GM12878 (cell line): ENCODE data around the gene SEZ6L2. TPM values are rescaled to one million over a fixed set of nuclear protein-coding genes. Genes with fewer than 3 reads are reported as not detected.

Experiments
- ATAC-seq: fragments of 200-7000 bp; cut with Tn5 transposase; 3 replicates; pipeline ENCODE4 v1.9.1; 2020; ENCODE audit warnings: mild to moderate bottlenecking, moderate library complexity
- BruUV-seq: library from RNA; stranded (reverse); fragments of 400-500 nt; replicated peaks from 2 replicates; lab custom pipeline; 2021; lab: Mats Ljungman, UMichigan
- CTCF ChIA-PET: fragments of 300-600 bp; sonication (Branson Sonifier 250); formaldehyde crosslinking; extraction: SDS; loops from one replicate; lab custom pipeline; 2021; ENCODE audit warnings: inconsistent platforms; lab: Yijun Ruan, JAX
- POLR2A ChIA-PET: fragments of 350-600 bp; formaldehyde crosslinking; extraction: SDS; loops from one replicate; lab custom pipeline; 2021; ENCODE audit warnings: inconsistent platforms; lab: Charles Lee
- RAD21 ChIA-PET: fragments of 300-600 bp; sonication (Branson Sonifier 250); formaldehyde crosslinking; loops from one replicate; lab custom pipeline; 2023; ENCODE audit warnings: antibody characterized with exemption; ENCODE audit not compliant: unreplicated experiment; lab: Charles Lee
- SMC1A ChIA-PET: fragments of 300-600 bp; sonication (Branson Sonifier 250); formaldehyde crosslinking; loops from one replicate; lab custom pipeline; 2023; ENCODE audit not compliant: unreplicated experiment, uncharacterized antibody; lab: Charles Lee
- DNase-seq: peaks from one replicate; pipeline ENCODE4 v3.0.0-alpha.2; 2011; ENCODE audit warnings: low read depth, low spot score
- FAIRE-seq: peaks from 3 replicates; lab custom pipeline; 2011; peaks lifted over from hg19 to GRCh38; lab: Jason Lieb, UNC
- H2AFZ ChIP-seq: 2 replicates; pipeline ENCODE4 v1.6.0; 2011; ENCODE audit warnings: low read depth, low read length, control low read depth; ENCODE audit not compliant: control insufficient read depth
- H3K27ac ChIP-seq: 2 replicates; pipeline ENCODE4 v1.5.1; 2011; ENCODE audit warnings: control low read depth; ENCODE audit not compliant: control insufficient read depth, insufficient read depth
- H3K27me3 ChIP-seq, 2 experiments: replicated peaks in 1 of 2; 2 replicates each; pipeline versions ENCODE4 v1.6.0 to v1.6.1; 2011; ENCODE audit warnings: low read length in 1 of 2; ENCODE audit not compliant: control insufficient read depth in 2 of 2, insufficient read depth in 2 of 2
- H3K36me3 ChIP-seq, 2 experiments: 2 replicates each; pipeline ENCODE4 v1.5.1; 2011; ENCODE audit warnings: low read length in 1 of 2; ENCODE audit not compliant: control insufficient read depth in 2 of 2, insufficient read depth in 2 of 2
- H3K4me1 ChIP-seq: 2 replicates; pipeline ENCODE4 v1.6.1; 2011; ENCODE audit warnings: mild to moderate bottlenecking, low read length, moderate library complexity, mixed read lengths; ENCODE audit not compliant: control insufficient read depth, insufficient read depth
- H3K4me2 ChIP-seq: 2 replicates; pipeline ENCODE4 v1.6.0; 2011; ENCODE audit warnings: control low read depth; ENCODE audit not compliant: control insufficient read depth, insufficient read depth
- H3K4me3 ChIP-seq: fragments of 200-600 bp; sonication (generic); 2 replicates; pipeline ENCODE4 v1.5.1; 2016
- H3K79me2 ChIP-seq: 2 replicates; pipeline ENCODE4 v1.6.0; 2011; ENCODE audit warnings: low read length; ENCODE audit not compliant: control insufficient read depth, insufficient read depth
- H3K9ac ChIP-seq: 2 replicates; pipeline ENCODE4 v1.8.0; 2011; ENCODE audit warnings: low read length, control low read depth, mixed read lengths; ENCODE audit not compliant: control insufficient read depth, insufficient read depth
- H3K9me3 ChIP-seq: replicated peaks from 3 replicates; pipeline ENCODE4 v1.5.1; 2011; ENCODE audit warnings: mild to moderate bottlenecking, low read length; ENCODE audit not compliant: control insufficient read depth, insufficient read depth
- H4K20me1 ChIP-seq: 2 replicates; pipeline ENCODE4 v1.6.0; 2011; ENCODE audit not compliant: control insufficient read depth, insufficient read depth
- ASH2L ChIP-seq: fragments of 300-600, 200-600 bp; sonication (generic); IDR thresholded peaks from 2 replicates; pipeline ENCODE4 v1.6.1; 2017; ENCODE audit warnings: low read depth, mild to moderate bottlenecking, borderline replicate concordance
- BRCA1 ChIP-seq: IDR thresholded peaks from 2 replicates; pipeline ENCODE4 v1.6.1; 2011; ENCODE audit warnings: low read depth, low read length, improper control_type of control experiment
- HCFC1 ChIP-seq: fragments of 150-350 bp; IDR thresholded peaks from 2 replicates; pipeline ENCODE4 v1.6.1; 2014; ENCODE audit warnings: low read length
- MEF2A ChIP-seq: IDR thresholded peaks from 2 replicates; pipeline ENCODE4 v1.6.1; 2011; ENCODE audit warnings: low read depth, mild to moderate bottlenecking, low read length, moderate library complexity; ENCODE audit not compliant: insufficient read depth
- MTA2 ChIP-seq: fragments of 450-650 bp; IDR thresholded peaks from 2 replicates; pipeline ENCODE4 v1.6.1; 2016; ENCODE audit warnings: low read depth, mild to moderate bottlenecking, moderate library complexity
- MTA3 ChIP-seq: IDR thresholded peaks from 2 replicates; pipeline ENCODE4 v1.6.1; 2012; ENCODE audit warnings: low read length, inconsistent platforms, borderline replicate concordance
- MYC ChIP-seq: IDR thresholded peaks from 2 replicates; pipeline ENCODE4 v1.6.1; 2011; ENCODE audit warnings: mild to moderate bottlenecking, low read length, moderate library complexity, inconsistent platforms; ENCODE audit not compliant: insufficient read depth, insufficient replicate concordance, insufficient read length, severe bottlenecking
- NR2C2 ChIP-seq: IDR thresholded peaks from 2 replicates; pipeline ENCODE4 v1.6.1; 2011; ENCODE audit warnings: borderline replicate concordance, low read depth; ENCODE audit not compliant: control insufficient read depth, insufficient read length
- RCOR1 ChIP-seq: conservative IDR thresholded peaks from 2 replicates; pipeline ENCODE4 v1.6.1; 2012; ENCODE audit warnings: low read depth, low read length, improper control_type of control experiment
- TCF12 ChIP-seq: IDR thresholded peaks from 2 replicates; pipeline ENCODE4 v1.6.1; 2011; ENCODE audit warnings: low read depth, mild to moderate bottlenecking, low read length
- YBX1 ChIP-seq: fragments of 450-650 bp; IDR thresholded peaks from 2 replicates; pipeline ENCODE4 v1.6.1; 2016; ENCODE audit warnings: antibody characterized with exemption
- WGBS: methylation state at CpG from one replicate; pipeline ENCODE4 v1.1.6; 2016; ENCODE audit warnings: low lambda C conversion rate; ENCODE audit not compliant: insufficient replicate concordance, insufficient coverage; ENCODE audit errors: missing lambda C conversion rate; 5-methylcytosine and 5-hydroxymethylcytosine counted together
- in situ Hi-C: fragments of 300-500 bp; cut with MboI; formaldehyde crosslinking; loops from 9 replicates; pipeline ENCODE4 v1.14.3; 2018; ENCODE audit warnings: mixed read lengths
- intact Hi-C: fragments of 100-400 bp; cut with micrococcal nuclease; formaldehyde crosslinking; loops from one replicate; pipeline ENCODE4 v1.14.2; 2022; ENCODE audit not compliant: unreplicated experiment
- polyA plus RNA-seq, 11 experiments: library from polyadenylated mRNA; depleted of rRNA in 4 of 11; unstranded in 6 of 11; stranded (reverse) in 5 of 11; fragments of >200 nt; fragmentation: Nextera tagmentation in 4 of 11; fragmentation: Illumina TruSeq in 1 of 11; extraction: Ambion mirVana in 4 of 11; extraction: Trizol in 1 of 11; gene quantifications; 1 replicate in 1 of 11; 2 replicates in 10 of 11; pipeline versions ENCODE4 v1.2.1 to v1.2.3, GENCODE V29; 2011 to 2016; ENCODE audit warnings: inconsistent platforms in 2 of 11, missing spikeins in 2 of 11, low read depth in 1 of 11
- total RNA-seq, 4 experiments: library from RNA; depleted of rRNA in 3 of 4; stranded (reverse); fragments of >200 nt in 3 of 4; fragmentation: Illumina TruSeq in 1 of 4; extraction: Trizol in 1 of 4; gene quantifications; 2 replicates each; pipeline versions ENCODE4 v1.2.1 to v1.2.3, GENCODE V29; 2013 to 2021
- TF ChIP-seq, protein P1 (sequence below): fragments of 450-650 bp; IDR thresholded peaks from 2 replicates; pipeline ENCODE4 v1.6.1; 2017; ENCODE audit warnings: mild to moderate bottlenecking
- TF ChIP-seq, protein P2 (sequence below): fragments of 150-350 bp; IDR thresholded peaks from 2 replicates; pipeline ENCODE4 v1.6.1; 2016; ENCODE audit warnings: low read depth, low read length
- TF ChIP-seq, protein P3 (sequence below), 3 experiments: IDR thresholded peaks in 2 of 3; conservative IDR thresholded peaks in 1 of 3; 2 replicates each; pipeline ENCODE4 v1.5.1; 2011; ENCODE audit warnings: low read depth in 3 of 3, low read length in 3 of 3, mild to moderate bottlenecking in 3 of 3, control low read depth in 2 of 3, moderate library complexity in 2 of 3, inconsistent platforms in 1 of 3, mixed read lengths in 1 of 3; ENCODE audit not compliant: control insufficient read depth in 2 of 3, insufficient read depth in 1 of 3; ENCODE audit errors: extremely low read depth in 1 of 3
- TF ChIP-seq, protein P4 (sequence below): IDR thresholded peaks from 2 replicates; pipeline ENCODE4 v1.6.1; 2012; ENCODE audit warnings: low read depth, low read length, improper control_type of control experiment
- TF ChIP-seq, protein P5 (sequence below): IDR thresholded peaks from 2 replicates; pipeline ENCODE4 v1.6.1; 2011; ENCODE audit warnings: low read depth, mild to moderate bottlenecking, low read length, moderate library complexity, borderline replicate concordance; ENCODE audit errors: extremely low read depth

SEZ6L2 gene
- total and polyA plus RNA-seq, 10 of the 15 experiments (the other 5 are each of a cell fraction or from before 2014, with no cell fraction given) = 0.06 to 0.49 TPM; not detected in 8

DNA sequence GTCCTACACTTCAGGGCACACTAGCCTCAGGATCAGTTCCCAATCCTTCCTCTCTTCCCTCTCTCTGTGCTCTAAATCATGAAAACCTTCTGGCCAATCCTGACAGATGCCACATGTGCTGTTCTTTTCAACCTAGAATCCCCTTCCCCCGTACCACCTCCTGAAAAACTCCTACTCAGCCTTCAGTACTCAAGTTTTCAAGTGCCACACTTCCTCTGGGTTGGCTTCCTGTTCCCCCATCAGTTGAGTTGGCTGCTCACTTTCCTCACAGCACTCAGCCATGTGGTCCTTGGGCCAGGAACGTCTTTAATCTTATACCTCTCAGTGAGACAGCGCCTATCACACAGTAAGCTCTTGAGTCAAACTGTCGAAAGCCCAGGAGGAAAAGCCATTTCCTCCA, 4.2 kb upstream of the SEZ6L2 start:
- no peak overlapping the region for H3K9ac ChIP-seq
- no TSS peak for BruUV-seq
- in situ Hi-C loops (no loop called here), intact Hi-C loops (loop anchor here (10.0 kb wide), 1 partner anchor 121 kb away; the partner anchor contains the start of gene C16orf92)
- H3K4me3 ChIP-seq = no peak overlapping the region
- H3K9me3 ChIP-seq = no peaks in the 10 kb centered on the region
- ChIA-PET RAD21 (no interaction called here), CTCF (no interaction called here), POLR2A (no interaction called here), SMC1A (no interaction called here)
- FAIRE-seq (no peak), DNase-seq (no peak), ATAC-seq (no peak)
- no peaks in the 10 kb centered on the region for H3K36me3 ChIP-seq
- H3K27ac ChIP-seq = no peak overlapping the region
- WGBS = 40% methylated on average over 4 of the region's 4 CpGs
- no peak overlapping the region for H3K4me2 ChIP-seq
- H2AFZ ChIP-seq = no peak overlapping the region
- peaks cover 3% of the 10 kb centered on the region; the same call in 1 of the 2 replicates for H3K4me1 ChIP-seq
- no peaks in the 10 kb centered on the region for H4K20me1 ChIP-seq
- no peaks in the 10 kb centered on the region for H3K27me3 ChIP-seq
- H3K79me2 ChIP-seq = no peaks in the 10 kb centered on the region
- TF ChIP-seq MTA2 (no peak), MYC (no peak), NR2C2 (no peak), YBX1 (no peak), MTA3 (no peak), HCFC1 (no peak), BRCA1 (no peak), RCOR1 (no peak), TCF12 (no peak), MEF2A (no peak), ASH2L (no peak)
- TF ChIP-seq, protein P1, sequence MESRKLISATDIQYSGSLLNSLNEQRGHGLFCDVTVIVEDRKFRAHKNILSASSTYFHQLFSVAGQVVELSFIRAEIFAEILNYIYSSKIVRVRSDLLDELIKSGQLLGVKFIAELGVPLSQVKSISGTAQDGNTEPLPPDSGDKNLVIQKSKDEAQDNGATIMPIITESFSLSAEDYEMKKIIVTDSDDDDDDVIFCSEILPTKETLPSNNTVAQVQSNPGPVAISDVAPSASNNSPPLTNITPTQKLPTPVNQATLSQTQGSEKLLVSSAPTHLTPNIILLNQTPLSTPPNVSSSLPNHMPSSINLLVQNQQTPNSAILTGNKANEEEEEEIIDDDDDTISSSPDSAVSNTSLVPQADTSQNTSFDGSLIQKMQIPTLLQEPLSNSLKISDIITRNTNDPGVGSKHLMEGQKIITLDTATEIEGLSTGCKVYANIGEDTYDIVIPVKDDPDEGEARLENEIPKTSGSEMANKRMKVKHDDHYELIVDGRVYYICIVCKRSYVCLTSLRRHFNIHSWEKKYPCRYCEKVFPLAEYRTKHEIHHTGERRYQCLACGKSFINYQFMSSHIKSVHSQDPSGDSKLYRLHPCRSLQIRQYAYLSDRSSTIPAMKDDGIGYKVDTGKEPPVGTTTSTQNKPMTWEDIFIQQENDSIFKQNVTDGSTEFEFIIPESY = no peak
- TF ChIP-seq, protein P2, sequence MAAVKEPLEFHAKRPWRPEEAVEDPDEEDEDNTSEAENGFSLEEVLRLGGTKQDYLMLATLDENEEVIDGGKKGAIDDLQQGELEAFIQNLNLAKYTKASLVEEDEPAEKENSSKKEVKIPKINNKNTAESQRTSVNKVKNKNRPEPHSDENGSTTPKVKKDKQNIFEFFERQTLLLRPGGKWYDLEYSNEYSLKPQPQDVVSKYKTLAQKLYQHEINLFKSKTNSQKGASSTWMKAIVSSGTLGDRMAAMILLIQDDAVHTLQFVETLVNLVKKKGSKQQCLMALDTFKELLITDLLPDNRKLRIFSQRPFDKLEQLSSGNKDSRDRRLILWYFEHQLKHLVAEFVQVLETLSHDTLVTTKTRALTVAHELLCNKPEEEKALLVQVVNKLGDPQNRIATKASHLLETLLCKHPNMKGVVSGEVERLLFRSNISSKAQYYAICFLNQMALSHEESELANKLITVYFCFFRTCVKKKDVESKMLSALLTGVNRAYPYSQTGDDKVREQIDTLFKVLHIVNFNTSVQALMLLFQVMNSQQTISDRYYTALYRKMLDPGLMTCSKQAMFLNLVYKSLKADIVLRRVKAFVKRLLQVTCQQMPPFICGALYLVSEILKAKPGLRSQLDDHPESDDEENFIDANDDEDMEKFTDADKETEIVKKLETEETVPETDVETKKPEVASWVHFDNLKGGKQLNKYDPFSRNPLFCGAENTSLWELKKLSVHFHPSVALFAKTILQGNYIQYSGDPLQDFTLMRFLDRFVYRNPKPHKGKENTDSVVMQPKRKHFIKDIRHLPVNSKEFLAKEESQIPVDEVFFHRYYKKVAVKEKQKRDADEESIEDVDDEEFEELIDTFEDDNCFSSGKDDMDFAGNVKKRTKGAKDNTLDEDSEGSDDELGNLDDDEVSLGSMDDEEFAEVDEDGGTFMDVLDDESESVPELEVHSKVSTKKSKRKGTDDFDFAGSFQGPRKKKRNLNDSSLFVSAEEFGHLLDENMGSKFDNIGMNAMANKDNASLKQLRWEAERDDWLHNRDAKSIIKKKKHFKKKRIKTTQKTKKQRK = no peak
- TF ChIP-seq, protein P3, sequence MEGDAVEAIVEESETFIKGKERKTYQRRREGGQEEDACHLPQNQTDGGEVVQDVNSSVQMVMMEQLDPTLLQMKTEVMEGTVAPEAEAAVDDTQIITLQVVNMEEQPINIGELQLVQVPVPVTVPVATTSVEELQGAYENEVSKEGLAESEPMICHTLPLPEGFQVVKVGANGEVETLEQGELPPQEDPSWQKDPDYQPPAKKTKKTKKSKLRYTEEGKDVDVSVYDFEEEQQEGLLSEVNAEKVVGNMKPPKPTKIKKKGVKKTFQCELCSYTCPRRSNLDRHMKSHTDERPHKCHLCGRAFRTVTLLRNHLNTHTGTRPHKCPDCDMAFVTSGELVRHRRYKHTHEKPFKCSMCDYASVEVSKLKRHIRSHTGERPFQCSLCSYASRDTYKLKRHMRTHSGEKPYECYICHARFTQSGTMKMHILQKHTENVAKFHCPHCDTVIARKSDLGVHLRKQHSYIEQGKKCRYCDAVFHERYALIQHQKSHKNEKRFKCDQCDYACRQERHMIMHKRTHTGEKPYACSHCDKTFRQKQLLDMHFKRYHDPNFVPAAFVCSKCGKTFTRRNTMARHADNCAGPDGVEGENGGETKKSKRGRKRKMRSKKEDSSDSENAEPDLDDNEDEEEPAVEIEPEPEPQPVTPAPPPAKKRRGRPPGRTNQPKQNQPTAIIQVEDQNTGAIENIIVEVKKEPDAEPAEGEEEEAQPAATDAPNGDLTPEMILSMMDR (IDR thresholded peaks at IDR 0.05 in 2 of 3, conservative IDR thresholded peaks at IDR 0.05 in 1 of 3; ENCODE audit: control insufficient read depth in 2 of 3, extremely low read depth in 1 of 3, insufficient read depth in 1 of 3, low read depth in 3 of 3, low read length in 3 of 3) = no peak
- TF ChIP-seq, protein P4, sequence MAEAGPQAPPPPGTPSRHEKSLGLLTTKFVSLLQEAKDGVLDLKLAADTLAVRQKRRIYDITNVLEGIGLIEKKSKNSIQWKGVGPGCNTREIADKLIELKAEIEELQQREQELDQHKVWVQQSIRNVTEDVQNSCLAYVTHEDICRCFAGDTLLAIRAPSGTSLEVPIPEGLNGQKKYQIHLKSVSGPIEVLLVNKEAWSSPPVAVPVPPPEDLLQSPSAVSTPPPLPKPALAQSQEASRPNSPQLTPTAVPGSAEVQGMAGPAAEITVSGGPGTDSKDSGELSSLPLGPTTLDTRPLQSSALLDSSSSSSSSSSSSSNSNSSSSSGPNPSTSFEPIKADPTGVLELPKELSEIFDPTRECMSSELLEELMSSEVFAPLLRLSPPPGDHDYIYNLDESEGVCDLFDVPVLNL = no peak
- TF ChIP-seq, protein P5, sequence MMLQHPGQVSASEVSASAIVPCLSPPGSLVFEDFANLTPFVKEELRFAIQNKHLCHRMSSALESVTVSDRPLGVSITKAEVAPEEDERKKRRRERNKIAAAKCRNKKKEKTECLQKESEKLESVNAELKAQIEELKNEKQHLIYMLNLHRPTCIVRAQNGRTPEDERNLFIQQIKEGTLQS = no peak
